HTERT RPE-1 (cell line): Measurements from ENCODE around the gene ZNF766.
"Not testable (repeated sequence)": the region's sequence is repeated elsewhere in the genome, so short reads cannot be mapped to it uniquely, and the experiment has no call there.

ENCODE experiments used
- in situ Hi-C: fragments of 300-500 bp; cut with MboI; formaldehyde crosslinking; loops from 4 replicates; pipeline ENCODE4 v1.14.3; 2020; ENCODE audit warnings: low sequenced_read_pairs

ZNF766 gene

DNA sequence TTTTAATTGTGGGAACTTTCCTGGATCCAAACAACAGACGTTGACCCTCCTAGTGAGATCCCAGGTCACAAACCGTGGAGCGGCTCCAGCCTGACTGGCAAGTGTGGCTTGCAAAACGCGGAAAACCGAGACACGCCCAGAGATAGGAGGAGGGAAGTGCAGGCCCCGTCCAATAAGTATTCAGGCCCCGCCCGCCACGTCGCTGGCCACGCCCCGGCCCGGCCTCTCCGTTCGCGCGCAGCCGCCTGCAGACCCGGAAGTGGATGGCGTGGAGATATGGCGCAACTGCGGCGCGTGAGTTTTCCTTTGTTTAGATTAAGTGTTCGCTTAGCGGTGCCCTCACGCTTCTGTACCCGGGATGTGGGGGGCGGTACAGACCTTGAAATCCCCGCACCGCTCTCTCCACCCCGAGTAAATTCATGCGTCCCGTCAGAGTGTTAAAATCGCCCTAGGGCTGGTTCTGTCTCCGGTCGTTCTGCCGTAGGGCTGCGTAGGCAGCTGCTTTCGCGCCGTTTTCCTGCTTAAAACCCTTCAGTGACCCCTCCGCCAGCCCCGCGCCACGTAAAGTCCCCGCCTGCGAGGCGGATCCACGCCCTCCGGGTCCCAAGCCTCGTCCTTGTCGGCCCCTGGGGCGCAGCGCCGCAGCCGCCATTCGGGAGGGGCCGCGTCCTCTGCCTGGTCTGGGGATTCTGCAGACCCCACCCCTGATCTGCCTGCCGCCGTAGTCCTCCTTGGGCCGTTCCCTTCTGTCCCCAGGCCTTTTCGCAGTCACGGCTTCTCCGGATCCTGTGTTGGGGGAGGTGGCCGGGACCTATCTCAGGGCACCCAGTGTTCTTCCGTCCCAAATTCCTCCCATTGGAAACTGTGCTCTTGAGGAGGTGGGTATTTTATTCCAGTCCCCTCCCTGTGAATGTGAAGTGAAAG lies at the start of gene ZNF766:
Gene ZNF766, plus strand, starts transcription at position 250 of the 924 bp plus-strand sequence. Its CDS starts 27 bp downstream, at position 277.
- in situ Hi-C loops: no loop called here

DNA sequence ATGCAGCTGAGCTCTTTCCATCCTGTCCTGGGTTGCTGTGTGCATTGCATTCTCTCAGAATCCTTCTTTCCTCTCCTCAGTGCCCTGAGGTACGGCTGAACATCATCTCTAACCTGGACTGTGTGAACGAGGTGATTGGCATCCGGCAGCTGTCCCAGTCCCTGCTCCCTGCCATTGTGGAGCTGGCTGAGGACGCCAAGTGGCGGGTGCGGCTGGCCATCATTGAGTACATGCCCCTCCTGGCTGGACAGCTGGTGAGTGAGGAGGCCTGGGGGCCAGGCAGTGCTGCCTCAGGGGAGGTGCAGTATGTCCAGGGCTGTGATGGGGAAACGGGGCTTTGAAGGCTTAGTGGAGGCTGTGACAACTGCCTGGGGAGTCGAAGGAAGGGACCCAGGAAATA lies 49.8 kb upstream of the ZNF766 start:
- in situ Hi-C loops: no loop called here

DNA sequence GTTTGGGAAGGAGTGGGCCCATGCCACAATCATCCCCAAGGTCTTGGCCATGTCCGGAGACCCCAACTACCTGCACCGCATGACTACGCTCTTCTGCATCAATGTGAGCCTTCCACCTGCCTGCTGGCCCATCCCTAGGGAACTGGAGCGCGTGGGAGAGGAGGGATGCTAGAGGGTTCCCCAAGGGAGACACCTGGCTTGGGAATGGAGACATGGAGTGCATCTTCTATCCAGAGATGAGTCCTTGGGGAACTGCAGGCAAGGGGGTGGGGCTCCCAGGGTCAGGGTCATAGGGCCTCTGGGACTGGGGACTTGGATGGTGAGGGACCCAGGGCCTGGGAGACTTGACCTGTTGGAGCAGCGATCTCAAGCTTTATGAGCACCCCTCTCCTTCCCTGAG lies 48.4 kb upstream of the ZNF766 start:
- in situ Hi-C loops: no loop called here

DNA sequence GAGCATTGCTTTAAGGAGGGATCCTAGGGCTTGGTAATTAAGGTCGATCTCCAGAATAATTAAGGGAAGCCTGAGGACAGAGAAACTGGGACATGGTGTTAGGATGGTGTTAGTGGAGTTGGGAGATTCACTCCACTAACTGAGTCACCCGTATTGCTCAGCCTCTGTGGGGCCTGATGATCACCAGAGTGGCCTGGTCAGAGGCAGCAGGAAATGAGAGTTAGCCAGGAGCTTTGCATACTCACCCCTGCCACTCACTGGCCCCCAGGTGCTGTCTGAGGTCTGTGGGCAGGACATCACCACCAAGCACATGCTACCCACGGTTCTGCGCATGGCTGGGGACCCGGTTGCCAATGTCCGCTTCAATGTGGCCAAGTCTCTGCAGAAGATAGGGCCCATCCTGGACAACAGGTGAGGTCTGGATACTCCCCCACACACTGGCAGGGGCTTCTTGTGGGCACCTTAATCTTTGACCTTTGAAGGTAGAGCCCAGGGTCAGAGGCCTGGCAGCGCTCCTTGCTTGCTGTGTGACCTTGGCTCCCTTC lies 47.5 kb upstream of the ZNF766 start:
- in situ Hi-C loops: no loop called here

DNA sequence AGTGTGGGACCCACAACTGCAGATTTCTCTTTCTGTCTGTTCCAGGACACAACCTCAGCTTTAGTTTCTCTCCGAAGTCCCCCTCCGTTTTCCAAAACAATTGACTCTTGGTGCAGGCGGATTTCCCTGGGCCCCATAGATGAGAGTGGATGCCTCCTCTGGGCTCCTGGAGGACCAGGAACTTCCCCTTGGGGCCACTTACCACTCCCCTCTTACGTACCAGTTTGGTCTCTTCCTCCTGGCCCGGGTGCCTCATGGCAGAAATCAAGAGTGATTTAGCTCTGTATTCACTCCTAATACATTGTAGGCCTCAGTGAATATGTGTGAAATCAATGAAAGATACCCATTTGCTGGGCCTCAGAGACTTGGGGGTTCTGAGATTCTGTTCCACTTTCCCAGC lies 45.2 kb upstream of the ZNF766 start:
- in situ Hi-C loops: no loop called here

DNA sequence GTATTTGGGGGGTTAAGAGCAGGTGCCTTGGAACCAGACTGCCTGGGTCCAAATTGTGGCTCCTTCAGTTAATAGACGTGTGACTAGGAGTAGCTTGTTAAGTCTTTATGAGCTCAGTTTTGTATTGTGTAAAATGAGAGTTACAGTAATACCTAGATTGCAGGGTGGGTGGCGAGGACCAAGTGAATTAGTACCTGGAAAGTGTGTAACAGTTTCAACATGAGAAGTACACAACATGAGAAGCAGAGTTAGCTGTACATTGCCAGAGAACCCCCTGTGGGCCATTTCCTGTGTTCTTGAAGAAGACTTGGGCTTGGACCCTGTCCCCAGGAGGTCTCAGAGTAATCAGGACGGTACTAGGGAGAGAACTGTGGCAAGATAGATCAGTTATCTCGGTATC lies 42.7 kb upstream of the ZNF766 start:
- in situ Hi-C loops: no loop called here

DNA sequence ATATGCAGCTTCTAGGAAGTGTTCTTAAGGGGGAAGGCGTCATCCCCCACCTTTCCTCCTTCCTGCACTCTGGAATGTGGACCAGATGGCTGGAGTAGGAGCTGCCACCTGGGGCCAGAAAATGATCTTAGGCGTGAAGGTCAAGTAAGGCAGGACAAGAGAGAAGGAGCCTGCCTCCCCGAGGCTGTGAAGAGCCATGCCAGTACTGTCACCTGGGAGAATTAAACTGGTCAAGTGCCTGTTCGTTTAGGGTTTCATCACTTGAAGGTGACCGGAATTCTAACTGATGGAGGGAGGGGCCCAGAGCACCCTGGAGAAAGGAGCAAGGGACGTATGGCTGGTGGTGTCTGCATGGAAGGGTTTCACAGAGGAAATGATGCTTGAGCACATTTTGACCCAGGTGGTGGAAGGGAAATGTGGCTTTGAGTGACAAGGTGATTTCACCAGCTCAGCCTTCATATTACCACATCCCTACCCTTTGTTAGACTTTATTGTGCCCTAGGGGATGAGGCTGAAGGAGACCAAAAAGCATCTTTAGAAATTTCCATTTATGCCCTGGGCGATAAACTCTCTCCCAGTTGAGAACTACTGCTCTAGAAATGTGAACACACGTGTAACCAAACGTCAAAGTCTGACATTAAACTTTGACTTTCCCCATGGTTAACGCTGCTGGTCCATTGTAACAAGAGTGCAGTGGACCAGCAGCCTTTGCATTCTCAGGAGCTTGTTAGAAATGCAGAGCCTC lies 42.0 kb upstream of the ZNF766 start:
- in situ Hi-C loops: no loop called here

DNA sequence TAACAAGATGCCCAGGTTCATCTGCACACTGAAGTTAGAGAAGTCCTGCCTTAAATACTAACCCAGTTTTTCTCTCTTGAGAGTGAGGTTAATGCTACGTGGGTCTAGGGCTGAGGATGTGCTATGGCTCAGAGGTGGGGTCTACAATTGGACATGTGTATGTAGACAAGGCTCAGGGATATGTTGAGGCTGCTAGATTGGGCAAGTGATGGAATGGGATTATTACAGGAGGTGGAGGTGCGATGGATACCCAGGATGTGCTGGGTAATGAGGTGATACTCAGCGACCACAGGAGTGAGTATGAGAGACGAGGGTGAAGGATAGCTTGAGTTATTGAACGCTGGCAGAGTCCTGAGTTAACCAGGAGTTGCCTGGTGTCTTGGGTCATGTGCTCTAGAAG lies 41.4 kb upstream of the ZNF766 start:
- in situ Hi-C loops: no loop called here

DNA sequence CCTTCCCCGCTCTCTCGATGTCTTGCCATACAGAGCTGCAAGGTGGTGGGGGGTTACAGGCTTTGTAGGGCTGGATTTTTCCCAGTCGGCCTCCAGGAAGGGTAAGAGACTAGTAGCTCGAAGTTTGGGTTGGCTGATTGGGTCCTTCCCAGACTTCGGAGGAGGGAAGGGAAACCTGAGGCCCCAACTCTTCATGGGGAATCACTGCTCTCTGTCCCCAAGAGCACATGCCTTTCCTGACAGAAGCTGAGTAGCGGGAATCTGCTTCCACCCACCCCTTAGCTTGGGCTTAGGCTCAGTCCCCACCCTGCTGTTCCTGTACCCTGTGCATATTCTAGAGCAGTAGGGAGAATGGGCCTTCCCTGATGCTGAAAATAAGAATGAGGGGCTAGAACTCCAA lies 39.9 kb upstream of the ZNF766 start:
- in situ Hi-C loops: no loop called here

DNA sequence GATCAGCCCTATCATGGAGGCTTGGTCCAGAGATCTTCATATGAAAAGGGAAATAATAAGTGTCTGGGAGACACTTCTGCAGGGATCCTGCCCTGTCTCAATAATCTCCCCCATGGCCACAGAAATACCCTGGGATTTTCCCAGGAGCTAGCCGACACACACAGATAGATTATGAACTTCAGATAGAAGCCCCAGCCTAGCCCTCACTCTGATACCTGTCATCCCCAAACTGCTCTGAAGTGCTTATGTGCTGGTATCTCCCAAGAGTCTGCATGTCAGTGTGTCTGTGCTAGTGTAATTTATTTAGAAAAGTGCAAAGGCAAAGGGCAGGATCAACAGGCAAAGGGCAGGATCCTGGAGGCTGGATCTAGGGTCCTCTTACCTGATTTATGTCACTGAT lies 38.7 kb upstream of the ZNF766 start:
- in situ Hi-C loops: no loop called here

DNA sequence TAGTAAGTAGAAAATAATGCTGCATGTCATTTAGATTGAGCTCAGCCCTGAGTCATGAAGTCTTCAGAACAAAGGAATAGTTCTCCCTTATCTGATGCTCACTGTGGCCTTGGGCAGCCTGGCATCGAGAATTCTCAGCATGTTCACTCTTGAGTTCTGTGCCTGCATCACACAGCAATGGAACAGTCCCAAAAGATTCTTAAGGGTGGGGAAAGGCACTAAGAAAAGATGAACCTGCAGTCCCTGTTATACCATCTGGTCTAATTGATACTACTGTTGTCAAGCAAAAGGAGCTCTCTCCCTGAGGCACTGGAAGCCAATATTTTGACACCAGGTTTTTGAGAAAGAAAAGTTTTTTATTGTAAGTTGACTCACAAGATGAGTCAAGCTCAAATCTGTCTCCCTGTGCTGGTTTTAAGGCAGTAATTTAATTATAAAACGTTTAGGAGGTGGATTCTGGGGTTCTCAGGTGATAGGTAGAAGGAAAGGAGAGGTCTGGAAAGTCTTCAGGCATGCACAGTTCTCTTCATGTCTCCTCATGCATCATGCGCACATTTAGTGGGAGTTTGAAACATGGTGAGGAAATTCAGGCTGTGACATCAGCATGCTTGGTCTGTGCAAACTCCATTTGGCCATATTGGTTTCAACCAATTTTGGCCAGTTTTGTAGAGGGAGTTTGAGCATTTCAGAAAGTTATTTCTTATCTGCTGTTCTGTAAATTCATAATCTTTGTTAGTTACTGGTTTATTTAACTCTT lies 38.1 kb upstream of the ZNF766 start:
- in situ Hi-C loops: no loop called here

DNA sequence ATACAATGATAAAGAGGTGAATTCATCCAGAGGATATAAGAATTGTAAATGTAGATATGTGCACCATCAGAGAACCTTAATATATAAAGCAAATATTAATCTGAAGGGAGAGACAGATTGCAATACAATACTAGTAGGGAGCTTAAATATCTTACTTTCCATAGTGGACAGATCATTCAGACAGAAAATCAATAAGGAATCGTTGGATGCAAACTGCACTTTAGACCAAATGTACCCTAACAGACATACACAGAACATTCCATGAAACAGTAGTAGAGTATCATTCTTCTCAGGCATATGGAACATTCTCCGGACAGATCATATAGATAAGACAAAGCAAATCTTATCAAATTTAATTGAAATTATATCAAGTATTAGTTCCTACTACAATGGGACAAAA lies 35.0 kb upstream of the ZNF766 start:
- in situ Hi-C loops: no loop called here

DNA sequence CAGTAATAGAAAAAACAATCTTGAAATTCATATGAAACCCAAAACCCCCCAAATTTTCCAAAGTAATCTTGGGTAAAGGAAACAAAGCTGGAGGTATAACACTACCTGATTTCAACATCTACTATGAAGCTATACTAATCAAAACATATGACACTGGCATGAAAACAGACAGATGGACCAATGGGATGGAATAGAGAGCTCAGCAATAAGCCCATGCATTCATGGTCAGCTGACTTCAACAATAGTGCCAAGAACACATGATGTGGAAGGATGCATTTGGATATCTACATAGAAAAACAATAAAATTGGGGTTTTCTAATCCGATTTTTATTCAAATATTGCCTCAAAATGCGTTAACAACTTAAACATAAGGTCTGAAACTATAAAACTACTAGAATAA lies 32.2 kb upstream of the ZNF766 start:
- in situ Hi-C loops: no loop called here

DNA sequence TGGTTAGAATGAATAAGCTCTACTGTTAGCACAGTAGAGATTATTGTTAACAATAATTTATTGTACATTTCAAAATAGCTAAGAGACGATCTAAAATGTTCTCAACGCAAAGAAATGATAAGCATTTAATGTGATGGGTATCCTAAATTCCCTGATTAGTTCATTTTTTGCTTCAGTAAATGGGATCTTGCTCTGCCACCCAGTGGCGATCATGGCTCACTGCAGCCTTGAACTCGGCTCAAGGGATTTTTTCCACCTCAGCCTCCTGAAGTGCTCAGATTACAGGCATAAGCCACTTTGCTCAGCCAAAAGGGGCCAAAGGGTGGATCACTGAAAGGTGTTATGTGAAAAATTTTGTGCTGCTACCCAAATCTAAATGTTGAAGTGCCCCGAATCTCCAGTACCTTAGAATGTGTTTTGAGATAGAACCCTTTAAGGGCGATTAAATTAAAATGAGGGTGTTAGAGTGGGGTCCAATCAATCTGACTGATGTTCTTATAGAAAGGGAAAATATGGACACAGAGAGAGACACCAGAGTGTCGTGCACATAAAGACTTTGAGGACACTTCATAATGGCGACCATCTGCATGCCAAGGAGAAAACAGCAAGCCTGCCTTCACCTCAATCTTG lies 31.5 kb upstream of the ZNF766 start:
- in situ Hi-C loops: no loop called here

DNA sequence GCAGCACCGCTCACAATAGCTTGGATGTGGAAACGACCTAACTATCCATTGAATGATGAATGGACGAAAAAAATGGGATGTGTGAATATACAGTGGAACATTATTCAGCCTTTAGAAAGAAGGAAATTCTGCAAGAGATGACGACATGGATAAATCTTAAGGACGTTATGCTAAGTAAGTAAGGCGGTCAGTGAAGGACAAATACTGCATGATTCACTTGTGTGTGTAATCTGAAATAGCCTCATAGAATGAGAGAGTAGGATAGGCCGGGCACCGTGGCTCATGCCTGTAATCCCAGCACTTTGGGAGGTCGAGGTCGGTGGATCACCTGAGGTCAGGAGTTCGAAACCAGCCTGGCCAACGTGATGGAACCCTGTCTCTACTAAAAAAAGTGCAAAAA lies 25.4 kb upstream of the ZNF766 start:
- in situ Hi-C loops: no loop called here

DNA sequence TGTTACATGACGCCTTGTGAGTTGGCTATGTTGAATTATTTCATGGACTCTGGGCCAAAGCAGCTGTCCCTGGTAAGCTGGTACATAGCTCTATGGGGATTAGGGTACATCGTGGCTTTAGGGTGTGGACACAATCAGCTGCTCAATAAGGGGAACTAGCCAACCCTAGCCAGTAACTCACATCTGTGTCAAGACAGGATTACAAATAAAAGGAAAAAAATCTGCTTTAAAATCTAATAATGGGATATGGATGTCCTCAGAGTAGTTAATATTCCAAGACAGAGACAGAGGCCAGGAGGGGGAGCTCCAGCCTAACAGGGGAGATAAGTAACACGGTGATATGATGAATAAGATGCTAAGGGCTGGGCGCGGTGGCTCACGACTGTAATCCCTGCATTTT lies 21.1 kb upstream of the ZNF766 start:
- in situ Hi-C loops: no loop called here

DNA sequence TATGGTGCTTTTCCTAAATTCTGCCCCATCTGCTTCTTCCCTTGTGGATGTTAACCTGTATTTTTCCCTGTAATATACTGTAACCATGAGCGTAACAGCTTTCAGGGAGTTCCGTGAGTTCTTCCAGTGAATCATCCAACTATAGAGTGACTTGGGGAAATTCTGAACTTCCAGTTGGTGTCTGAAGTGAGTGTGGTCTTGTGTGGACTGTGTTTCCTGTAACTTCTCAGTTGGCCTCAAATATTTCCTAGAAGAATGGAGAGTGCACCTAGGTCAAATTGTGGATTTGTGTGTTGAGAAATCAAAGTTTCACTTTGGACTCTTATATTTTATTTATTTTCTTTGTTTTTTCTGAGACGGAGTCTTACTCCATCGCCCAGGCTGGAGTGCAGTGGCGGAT lies 11.0 kb upstream of the ZNF766 start:
- in situ Hi-C loops: no loop called here

DNA sequence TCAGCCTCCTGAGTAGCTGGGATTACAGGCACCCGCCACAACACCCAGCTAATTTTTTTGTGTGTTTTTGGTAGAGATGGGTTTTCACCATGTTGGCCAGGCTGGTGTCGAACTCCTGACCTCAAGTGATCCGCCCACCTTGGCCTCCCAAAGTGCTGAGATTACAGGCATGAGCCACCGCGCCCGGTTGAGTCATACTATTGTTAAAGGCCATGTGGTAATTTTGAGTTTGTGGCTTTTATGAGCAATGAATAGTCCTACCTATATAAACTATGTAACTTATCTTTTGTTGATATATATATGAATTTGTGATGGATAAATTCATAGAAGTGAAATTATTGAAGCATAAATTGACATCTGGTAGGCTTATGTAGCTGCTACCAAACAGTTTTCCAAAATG lies 3.8 kb upstream of the ZNF766 start:
- in situ Hi-C loops: not testable (repeated sequence)

DNA sequence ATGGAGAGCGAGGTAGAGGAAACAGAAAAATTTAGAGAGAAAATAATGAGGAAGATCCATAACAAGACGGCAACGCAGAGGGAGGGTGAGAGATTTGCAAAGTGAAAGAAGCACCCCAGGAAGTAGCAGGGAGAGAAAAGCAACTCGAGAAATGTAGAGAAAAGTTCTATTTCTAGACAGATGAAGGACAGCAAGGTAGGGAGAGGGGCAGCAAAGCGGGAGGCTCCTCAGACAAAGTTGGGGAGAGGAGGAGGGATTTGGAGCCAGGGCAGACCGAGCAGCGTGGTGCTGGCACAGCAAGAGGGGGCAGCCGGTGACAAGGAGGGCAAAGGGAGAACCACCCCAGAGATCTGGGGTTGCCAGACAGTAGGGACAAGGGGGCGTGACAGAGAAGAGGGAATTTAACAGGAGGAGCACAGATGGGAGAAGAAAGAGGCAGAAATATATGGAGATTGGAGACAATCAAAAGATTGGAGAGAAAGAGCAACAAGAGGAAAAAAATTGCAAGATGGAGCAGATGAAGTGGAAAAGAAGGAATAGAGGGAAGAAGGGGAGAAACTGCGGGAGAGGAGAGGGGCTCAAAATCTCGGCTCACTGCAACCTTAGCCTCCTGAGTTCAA lies 989 bp downstream of the ZNF766 start:
- in situ Hi-C loops: no loop called here

DNA sequence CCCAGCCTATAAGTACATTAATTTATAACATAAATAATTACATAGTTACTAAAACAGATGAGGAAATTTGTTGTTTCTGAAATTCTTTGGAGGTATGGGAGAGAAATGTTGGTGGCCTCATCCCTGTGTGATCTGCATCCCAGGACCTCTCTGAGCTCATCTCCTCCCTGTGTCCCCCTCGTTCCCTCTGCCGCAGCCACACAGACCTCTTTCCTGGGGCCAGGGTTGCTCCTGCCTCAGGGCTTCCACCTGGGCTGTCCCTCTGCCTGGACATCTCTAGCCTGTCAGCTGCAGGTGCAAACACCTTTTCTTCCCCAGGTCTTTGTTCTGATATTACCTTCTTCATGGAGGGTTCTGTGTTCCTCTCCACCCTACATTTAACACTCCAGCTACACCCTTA lies 3.9 kb downstream of the ZNF766 start:
- in situ Hi-C loops: no loop called here
